GM19099 (cell line): Measurements from ENCODE around the gene TRIM44.

Experiments
- POLR2A ChIP-seq: IDR thresholded peaks from 3 replicates; pipeline ENCODE4 v1.6.1; 2011; ENCODE audit warnings: low read depth; ENCODE audit not compliant: insufficient read length; ENCODE audit errors: extremely low read depth

TRIM44 gene

DNA sequence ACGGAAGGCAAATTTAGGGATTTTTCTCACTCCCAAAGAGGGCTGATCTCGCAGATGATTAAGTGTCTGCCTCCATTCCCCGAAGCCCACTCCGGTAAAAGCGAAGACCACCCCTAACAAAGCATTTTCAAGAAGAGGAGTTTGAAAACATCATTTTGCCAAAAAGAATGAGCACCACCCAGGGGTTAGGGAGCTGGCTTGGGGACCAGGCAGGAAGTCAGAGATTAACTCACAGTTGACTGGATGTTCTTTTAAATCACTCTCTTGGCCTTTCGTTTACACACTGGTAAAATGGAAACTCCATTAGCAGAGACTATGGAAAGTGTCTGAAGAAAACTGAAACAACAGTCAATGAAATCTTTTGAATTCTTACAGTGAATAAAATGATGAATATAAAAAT, 7.9 kb upstream of the TRIM44 start:
- no peak for TF ChIP-seq POLR2A

DNA sequence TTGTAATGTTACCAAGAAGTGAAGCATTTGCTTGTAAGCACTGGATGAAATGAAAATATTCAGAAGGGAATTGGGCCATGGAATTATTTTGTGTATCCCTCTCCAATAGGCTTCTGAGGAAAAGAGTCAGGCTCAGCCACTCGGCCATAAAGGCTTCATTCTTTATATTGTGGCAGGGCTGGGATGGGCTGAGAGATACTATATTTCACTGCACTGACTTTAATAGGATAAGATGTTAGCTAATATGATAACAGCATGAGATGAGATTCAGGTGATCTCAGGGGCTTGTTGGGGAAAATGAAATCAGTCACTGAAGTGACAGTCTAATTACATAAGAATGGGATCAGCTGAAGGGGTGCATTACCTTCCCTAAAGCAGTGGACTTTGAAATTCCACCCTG, 7.3 kb upstream of the TRIM44 start:
- no peak for TF ChIP-seq POLR2A

DNA sequence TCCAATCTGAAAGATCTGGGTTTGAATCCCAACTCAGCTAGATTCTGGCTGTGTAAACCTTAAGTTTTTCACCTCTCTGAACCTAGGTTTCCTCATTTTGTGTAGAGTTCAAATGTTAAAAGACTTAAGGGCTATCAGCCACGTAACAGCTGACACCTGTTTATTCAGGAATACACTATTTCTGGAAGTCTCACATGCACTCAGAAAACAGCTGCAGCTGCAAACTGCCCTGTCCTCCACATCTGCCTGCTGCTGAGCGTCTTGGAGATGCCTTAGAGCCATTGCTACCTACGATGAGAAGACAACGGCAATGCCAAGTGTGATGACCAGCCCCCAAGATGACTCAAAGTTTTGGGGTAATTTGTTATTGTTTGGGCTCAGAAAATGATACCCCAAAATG, 6.7 kb upstream of the TRIM44 start:
- no peak for TF ChIP-seq POLR2A

DNA sequence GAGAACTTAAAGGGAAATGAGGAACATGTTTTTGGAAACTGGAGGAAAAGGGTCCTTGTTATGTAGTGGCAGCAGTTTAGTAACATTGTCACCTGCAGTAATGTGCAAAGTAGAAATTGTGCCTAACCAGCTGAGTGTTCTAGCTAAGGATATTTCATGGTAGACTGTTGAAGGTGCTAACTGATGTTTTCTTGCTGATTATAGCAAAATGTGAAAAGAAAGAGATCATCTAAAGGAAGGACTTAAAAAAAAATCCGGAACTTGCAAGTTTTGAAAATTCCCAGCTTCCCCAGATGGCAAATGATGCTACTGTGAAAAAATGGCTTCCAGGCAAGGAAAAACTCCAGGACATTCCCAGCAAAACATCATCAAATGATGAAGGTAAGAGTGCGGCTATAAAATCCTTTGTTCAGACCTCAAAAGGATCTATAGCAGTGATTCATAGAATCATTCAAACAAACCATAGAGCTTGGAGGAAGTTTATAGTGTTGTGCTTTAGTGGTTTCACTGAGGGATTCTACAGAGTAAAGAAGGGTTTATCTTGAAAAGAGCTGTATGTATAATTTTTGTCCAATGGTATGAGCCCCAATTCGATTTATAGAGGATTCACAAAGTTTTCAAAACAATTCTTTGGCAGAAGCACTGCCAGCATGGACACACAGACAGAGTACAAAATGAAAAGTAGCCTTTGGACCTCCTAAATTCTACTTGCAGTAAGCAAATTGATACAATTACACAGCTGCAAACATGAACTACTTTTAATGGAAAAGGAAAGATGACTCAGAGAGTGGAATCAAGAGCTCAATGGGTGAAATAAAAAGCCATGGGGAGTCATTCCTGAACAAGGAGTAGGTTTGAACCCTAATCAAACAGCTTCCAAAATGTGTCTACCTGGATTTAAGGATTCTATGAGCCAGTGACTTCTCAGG, 4.3 kb upstream of the TRIM44 start:
- no peak for TF ChIP-seq POLR2A

DNA sequence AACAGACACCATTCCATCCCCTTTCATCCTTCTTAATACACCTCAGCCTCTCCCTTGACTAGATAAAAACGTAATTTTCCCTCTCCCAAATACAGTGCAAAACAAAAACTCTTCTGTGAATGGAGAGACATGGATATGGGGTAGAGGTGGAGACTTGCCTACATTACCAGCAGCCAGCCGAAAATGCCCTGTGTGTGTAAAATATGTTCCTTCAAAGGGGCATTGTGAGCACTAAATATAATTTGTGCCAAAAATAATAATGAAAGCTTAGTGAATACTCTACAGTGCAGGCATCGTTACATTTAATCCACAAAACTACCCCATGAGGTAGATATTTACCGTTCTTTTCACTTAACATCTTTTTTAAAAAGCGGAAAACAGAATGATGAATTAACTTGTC, 1.0 kb upstream of the TRIM44 start:
- no peak for TF ChIP-seq POLR2A

DNA sequence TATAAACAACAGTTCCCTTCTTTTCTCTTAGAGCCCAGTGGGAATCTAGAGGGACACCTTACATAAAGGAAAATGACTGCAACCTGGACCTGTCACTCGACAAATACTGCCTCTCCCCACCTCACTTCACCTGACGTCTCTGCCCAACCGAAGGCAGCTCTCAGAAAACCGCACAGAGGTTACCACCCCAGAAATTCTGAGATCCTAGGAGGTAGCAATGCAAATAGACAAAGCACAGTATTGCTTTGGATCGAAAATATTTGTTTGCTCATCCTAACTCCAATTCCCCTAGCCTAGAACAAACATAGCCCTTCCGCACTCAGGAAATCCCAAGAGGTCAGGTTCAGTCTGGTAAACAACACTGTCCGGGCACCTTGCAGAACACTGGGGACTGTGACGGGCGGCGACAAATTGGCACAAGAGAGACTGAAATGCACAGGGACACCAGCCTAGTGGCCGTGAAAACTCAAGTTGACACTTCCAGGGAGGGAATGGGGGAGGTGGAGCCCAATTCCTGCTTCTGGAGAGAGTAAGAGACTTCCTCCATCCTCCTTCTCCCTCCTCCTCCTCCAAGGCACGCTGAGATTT, 420 bp upstream of the TRIM44 start:
- no peak for TF ChIP-seq POLR2A

DNA sequence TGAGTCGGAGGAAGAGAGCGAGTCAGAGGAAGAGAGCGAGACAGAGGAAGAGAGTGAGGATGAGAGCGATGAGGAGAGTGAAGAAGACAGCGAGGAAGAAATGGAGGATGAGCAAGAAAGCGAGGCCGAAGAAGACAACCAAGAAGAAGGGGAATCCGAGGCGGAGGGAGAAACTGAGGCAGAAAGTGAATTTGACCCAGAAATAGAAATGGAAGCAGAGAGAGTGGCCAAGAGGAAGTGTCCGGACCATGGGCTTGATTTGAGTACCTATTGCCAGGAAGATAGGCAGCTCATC, 780 bp downstream of the TRIM44 start:
- TF ChIP-seq POLR2A = no peak

DNA sequence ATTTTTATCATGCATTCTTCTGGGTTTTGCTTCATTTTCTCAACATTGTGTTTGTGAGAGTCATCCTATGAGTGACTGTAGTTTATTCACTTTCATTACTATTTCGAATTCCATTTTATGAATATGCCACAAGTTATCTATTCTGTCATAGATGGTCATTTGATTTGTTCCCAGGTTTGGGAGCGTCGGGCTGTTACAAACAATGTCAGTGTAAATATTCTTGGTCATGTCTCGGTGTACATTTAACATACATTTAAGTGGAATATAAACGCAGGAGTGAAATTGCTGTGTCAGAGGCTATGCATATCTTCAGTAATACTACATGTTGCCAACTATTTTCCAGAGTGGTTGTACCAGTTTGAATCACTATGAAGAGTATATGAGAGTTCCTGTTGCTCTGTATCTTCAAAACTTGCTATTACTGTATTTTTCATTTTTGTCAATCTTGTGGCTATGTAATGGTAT, 2.4 kb downstream of the TRIM44 start:
- no peak for TF ChIP-seq POLR2A

DNA sequence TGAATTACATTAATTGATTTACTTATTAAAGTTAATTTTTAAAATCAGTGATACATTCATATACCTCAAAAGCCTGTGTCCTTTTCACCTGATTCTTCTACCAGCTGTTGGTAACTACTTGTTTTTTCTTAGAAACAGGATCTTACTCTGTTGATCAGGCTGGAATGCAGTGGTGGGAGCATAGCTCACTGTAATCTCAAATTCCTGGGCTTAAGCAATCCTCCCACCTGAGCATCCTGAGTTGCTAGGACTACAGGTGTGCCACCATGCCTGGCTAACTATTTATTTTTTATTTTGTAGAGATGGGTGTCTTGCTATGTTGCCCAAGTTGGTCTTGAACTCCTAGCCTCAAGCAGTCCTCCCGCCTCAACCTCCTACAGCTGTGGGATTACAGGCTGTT, 4.7 kb downstream of the TRIM44 start:
- TF ChIP-seq POLR2A = no peak

DNA sequence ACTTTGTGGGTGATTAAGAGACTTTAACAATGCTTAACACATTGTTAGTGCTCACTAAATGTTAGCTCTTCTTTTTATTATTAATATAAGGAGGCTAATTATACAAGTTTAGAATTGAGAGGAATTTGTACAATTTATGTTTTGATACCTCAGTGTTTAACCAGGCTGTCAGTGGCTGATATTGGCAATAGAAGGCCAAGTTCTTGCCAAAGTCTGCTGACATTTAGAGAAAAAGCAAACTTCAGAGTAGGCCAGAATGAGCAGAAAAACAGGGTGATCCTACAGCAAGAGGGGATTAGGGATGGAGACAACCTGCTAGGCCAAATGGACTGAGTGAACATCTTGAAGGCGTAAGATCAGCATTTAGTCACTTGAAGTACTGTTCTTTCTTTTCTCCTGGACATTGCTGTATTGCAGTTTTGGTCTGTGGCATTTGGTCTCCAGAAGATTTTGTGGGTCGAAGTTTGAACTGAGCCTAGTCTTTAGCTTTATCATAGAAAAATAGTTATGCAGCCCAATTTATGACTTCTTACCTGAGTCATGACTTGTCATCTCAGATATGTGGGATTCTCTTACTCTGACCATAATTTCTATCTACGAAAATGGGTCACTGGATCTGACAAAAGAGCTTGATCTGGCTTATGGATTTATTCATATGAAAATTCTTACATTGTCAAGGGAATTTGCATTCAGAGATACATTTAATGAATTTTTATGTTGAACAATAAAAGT, 9.0 kb downstream of the TRIM44 start:
- TF ChIP-seq POLR2A = no peak

DNA sequence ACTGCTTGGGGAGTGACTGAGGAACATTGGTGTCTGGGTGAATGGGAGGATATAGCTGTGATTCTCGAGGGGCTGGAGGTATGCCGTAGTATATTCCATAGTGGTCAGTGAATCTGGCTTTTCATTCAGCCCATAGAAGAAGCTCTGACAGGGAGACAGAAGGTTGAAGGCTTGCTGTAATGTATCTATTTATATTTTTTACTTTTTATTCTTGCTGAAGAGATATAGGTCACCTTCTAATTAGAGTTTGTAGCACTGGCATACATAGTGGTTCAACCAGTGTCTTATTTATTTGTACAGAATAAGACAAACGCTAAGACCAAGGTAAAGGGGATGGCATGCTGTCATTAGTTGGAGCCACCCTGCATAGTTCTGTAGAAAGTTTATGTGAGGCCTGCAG, 10.0 kb downstream of the TRIM44 start:
- no peak for TF ChIP-seq POLR2A

DNA sequence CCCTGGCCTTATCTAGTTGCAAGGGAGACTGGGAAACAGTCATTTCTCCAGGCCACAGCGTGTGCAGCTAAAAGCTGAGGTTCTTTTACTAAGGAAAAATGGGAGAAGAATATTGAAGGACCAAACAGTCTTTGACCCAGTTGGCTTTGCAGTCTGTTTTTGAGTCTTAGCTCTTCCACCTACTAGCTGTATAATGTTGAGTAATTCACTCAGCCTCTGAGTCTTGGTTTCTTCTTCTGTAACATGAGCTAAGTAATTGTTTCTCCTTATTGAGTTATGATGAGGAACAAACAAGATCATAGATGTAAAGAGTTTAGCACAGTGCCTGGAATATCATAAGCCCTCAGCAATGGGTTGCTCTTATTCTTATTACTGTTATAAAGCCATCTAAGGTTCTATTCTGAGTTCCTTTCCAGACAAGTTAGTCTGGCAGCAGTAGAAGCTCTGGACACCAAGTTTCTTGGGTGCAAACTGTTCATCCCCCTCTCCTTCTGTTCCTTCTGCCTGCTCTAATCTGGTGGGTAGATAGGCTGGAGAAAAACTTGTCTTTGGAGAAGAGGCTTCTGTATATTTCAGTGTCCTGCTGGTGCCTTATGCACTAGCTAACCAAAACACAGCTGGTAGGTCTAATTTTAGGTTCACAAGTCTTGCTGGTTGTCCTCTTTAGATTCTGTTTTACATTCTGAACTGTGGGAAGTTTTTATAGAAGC, 13.5 kb downstream of the TRIM44 start:
- TF ChIP-seq POLR2A = no peak

DNA sequence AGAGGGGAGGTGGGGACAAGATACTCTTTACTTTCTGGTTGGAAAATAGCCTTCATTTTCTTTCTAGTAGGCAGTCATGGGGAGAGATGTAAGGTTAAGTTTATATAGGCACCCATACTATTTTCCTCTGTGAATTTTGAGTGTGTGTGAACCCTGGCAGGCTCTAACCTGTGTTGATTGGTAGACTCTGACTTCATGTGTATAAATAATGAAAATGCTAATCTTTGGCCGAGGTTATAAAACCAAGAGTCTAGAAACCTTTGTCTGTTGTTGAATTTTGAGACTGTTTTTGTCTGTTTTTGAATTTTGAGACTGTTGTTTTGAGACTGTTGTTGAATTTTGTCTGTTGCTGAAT, 14.0 kb downstream of the TRIM44 start:
- no peak for TF ChIP-seq POLR2A

DNA sequence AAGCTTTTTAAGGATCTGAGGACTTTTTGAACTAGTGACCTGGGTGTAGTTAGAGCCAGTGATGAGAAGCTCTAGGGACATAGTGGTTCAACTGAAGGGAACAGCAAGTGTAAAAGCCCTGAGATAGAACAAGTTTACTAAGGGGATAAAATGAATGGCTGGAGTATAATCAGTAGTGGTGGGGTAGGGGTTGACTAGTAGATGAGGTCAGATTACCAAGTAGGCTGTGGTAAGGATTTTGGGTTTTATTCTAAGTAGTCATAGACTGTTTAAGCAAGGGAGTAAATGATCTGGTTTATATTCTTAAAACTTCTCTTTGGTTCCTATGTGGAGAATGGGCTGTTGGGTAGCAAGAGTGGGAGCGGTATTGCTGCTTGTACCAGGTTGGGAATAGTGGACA, 15.3 kb downstream of the TRIM44 start:
- no peak for TF ChIP-seq POLR2A

DNA sequence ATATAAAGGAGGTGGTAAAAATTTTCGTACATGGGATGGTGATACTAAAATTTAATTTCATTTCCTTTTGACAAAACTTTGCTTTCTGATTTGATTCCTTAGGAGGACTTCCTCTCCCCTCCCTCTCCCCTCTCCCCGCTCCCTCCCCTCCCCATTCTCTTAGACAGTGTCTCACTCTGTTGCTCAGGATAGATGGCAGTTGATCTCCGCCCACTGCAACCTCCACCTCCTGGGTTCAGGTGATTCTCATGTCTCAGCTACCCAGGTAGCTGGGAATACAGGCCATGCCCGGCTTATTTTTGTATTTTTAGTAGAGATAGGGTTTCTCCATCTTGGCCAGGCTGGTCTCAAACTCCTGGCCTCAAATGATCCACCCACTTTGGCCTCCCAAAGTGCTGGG, 15.9 kb downstream of the TRIM44 start:
- TF ChIP-seq POLR2A = no peak
